Lung (tissue), 12 donors: ENCODE data around the gene DHODH. TPM values are rescaled to one million over a fixed set of nuclear protein-coding genes. Genes with fewer than 3 reads are reported as not detected.

Experiments used
- ATAC-seq: fragments of 200-7000 bp; cut with Tn5 transposase; one replicate; pipeline ENCODE4 v1.9.1; 2020; ENCODE audit warnings: moderate number of reproducible peaks; ENCODE audit not compliant: insufficient read depth, low FRiP score
- DNase-seq, 3 donors: peaks; one replicate each; pipeline ENCODE4 v3.0.0-alpha.2; 2013 to 2017
- H3K27ac ChIP-seq, 2 donors: one replicate each; pipeline ENCODE4 v1.5.1; 2013; ENCODE audit warnings: mild to moderate bottlenecking in 2 of 2, moderate library complexity in 2 of 2, control low read depth in 1 of 2, inconsistent platforms in 1 of 2, low read depth in 1 of 2, low read length in 1 of 2
- H3K27me3 ChIP-seq, 3 donors: one replicate each; pipeline ENCODE4 v1.5.1; 2013; ENCODE audit warnings: low read length in 2 of 3; ENCODE audit not compliant: control insufficient read depth in 3 of 3, insufficient read depth in 3 of 3
- H3K36me3 ChIP-seq, 4 donors: one replicate each; pipeline ENCODE4 v1.5.1; 2013; ENCODE audit warnings: low read length in 4 of 4, mild to moderate bottlenecking in 1 of 4, moderate library complexity in 1 of 4; ENCODE audit not compliant: control insufficient read depth in 4 of 4, insufficient read depth in 4 of 4
- H3K4me1 ChIP-seq, 5 donors: one replicate each; pipeline ENCODE4 v1.5.1; 2013; ENCODE audit warnings: low read length in 5 of 5, mild to moderate bottlenecking in 2 of 5, moderate library complexity in 1 of 5; ENCODE audit not compliant: control insufficient read depth in 5 of 5, insufficient read depth in 5 of 5
- H3K4me3 ChIP-seq: one replicate; pipeline ENCODE4 v1.5.1; 2013; ENCODE audit warnings: mild to moderate bottlenecking, control low read depth, moderate library complexity
- H3K9ac ChIP-seq, 2 donors: one replicate each; pipeline ENCODE4 v1.5.1; 2013; ENCODE audit warnings: low read length in 2 of 2, control low read depth in 1 of 2; ENCODE audit not compliant: insufficient read depth in 1 of 2
- H3K9me3 ChIP-seq, 4 donors: one replicate each; pipeline ENCODE4 v1.5.1; 2013; ENCODE audit warnings: low read length in 3 of 4, mild to moderate bottlenecking in 1 of 4, moderate library complexity in 1 of 4; ENCODE audit not compliant: control insufficient read depth in 4 of 4, insufficient read depth in 3 of 4
- CTCF ChIP-seq: IDR thresholded peaks from 2 replicates; pipeline ENCODE4 v1.5.1; 2012; ENCODE audit warnings: mild to moderate bottlenecking; ENCODE audit errors: control extremely low read depth, extremely low read depth
- WGBS, 2 donors: extraction: QIAGEN DNeasy Blood & Tissue Kit; methylation state at CpG; one replicate each; pipeline ENCODE4 v1.1.7; 2013; 5-methylcytosine and 5-hydroxymethylcytosine counted together
- polyA plus RNA-seq, 2 donors: library from polyadenylated mRNA; stranded (reverse); fragments of 200-250 nt; gene quantifications; one replicate each; pipeline ENCODE4 v1.2.1, GENCODE V29; 2013
- total RNA-seq, 2 donors: library from RNA; depleted of rRNA in 1 of 2; stranded (reverse); fragments of >200 nt in 1 of 2; gene quantifications; one replicate each; pipeline ENCODE4 v1.2.1, GENCODE V29; 2014 to 2021
- donor health status: control.
- donor health status: control.
- donor health status: Bipolar disorder and iron deficiency.
- donor health status: healthy.
- donor health status: DM: yes; HTN: yes; CAD: no.

DHODH gene
- total and polyA plus RNA-seq, 4 donors, result 8.4 to 14.0 (median 10.1) TPM

GRCh38 chr16:71972356-71972755 is 36.2 kb upstream of the DHODH start:
- Histone ChIP-seq H3K36me3 (no peaks in the 10 kb centered on the region), H3K4me1 (no peaks in the 10 kb centered on the region), H3K4me3 (no peak overlapping the region), H3K9ac (no peak overlapping the region), H3K27me3 (no peaks in the 10 kb centered on the region), H3K9me3 (no peaks in the 10 kb centered on the region), H3K27ac (no peak overlapping the region)
- ATAC-seq (no peak), DNase-seq (no peak)
- TF ChIP-seq CTCF, result no peak
- 87 to 97% methylated on average over 3 of the region's 3 CpGs for WGBS, 2 donors

GRCh38 chr16:71973001-71973400 is 35.5 kb upstream of the DHODH start:
- no peak for ATAC-seq
- H3K27me3 ChIP-seq, result no peaks in the 10 kb centered on the region
- no peak overlapping the region for H3K27ac ChIP-seq
- no peaks in the 10 kb centered on the region for H3K4me1 ChIP-seq
- H3K4me3 ChIP-seq, result no peak overlapping the region
- H3K36me3 ChIP-seq, result no peaks in the 10 kb centered on the region
- no peak for DNase-seq
- H3K9ac ChIP-seq, result no peak overlapping the region
- no peak for TF ChIP-seq CTCF
- 83 to 91% methylated on average over 9 of the region's 9 CpGs for WGBS, 2 donors
- H3K9me3 ChIP-seq, result no peaks in the 10 kb centered on the region

GRCh38 chr16:71974068-71974818 is 34.3 kb upstream of the DHODH start:
- no peak overlapping the region for H3K4me3 ChIP-seq
- H3K36me3 ChIP-seq, result no peaks in the 10 kb centered on the region
- ATAC-seq (no peak), DNase-seq (no peak)
- H3K9me3 ChIP-seq, result no peaks in the 10 kb centered on the region
- TF ChIP-seq CTCF, result no peak
- 90% methylated on average over 15 of the region's 15 CpGs for WGBS, 2 donors
- no peak overlapping the region for H3K9ac ChIP-seq
- H3K27me3 ChIP-seq, result no peaks in the 10 kb centered on the region
- H3K27ac ChIP-seq, result no peak overlapping the region
- no peaks in the 10 kb centered on the region for H3K4me1 ChIP-seq
